ENCODE measurements around the gene SPHK1. TPM values are rescaled to one million over a fixed set of nuclear protein-coding genes. Genes with fewer than 3 reads are reported as not detected.
"Not testable (repeated sequence)": the region's sequence is repeated elsewhere in the genome, so short reads cannot be mapped to it uniquely, and the experiment has no call there.

SPHK1 gene
- total RNA-seq, result 10 to 100 TPM; 22.2 to 24.5 TPM
- polyA plus RNA-seq, result 10 to 100 TPM in 1 of 2 donors, 1 to 10 TPM in 1; 8.6 to 13.9 TPM
- long read RNA-seq, donor 1, transcript SPHK1-201 (6 exons, 2,138 nt), result minor isoform, 6 of 150 reads
- long read RNA-seq, donor 1, transcript SPHK1-209 (5 exons, 2,502 nt), result minor isoform, 9 of 150 reads
- long read RNA-seq, donor 1, transcript SPHK1-202 (5 exons, 1,779 nt), result minor isoform, 17 of 150 reads
- long read RNA-seq, donor 1, transcript SPHK1-210 (6 exons, 1,821 nt), result major isoform, 33 of 150 reads
- long read RNA-seq, donor 1, partial matches to known transcripts, result 32 of 150 reads
- long read RNA-seq, donor 1, other reads (novel, unspliced or antisense), result 53 of 150 reads
- long read RNA-seq, donor 2, transcript SPHK1-202 (5 exons, 1,779 nt), result minor isoform, 6 of 44 reads
- long read RNA-seq, donor 2, transcript SPHK1-210 (6 exons, 1,821 nt), result major isoform, 14 of 44 reads
- long read RNA-seq, donor 2, transcript SPHK1-201 (6 exons, 2,138 nt), result minor isoform, 7 of 44 reads
- long read RNA-seq, donor 2, partial matches to known transcripts, result 5 of 44 reads
- long read RNA-seq, donor 2, other reads (novel, unspliced or antisense), result 11 of 44 reads

DNA sequence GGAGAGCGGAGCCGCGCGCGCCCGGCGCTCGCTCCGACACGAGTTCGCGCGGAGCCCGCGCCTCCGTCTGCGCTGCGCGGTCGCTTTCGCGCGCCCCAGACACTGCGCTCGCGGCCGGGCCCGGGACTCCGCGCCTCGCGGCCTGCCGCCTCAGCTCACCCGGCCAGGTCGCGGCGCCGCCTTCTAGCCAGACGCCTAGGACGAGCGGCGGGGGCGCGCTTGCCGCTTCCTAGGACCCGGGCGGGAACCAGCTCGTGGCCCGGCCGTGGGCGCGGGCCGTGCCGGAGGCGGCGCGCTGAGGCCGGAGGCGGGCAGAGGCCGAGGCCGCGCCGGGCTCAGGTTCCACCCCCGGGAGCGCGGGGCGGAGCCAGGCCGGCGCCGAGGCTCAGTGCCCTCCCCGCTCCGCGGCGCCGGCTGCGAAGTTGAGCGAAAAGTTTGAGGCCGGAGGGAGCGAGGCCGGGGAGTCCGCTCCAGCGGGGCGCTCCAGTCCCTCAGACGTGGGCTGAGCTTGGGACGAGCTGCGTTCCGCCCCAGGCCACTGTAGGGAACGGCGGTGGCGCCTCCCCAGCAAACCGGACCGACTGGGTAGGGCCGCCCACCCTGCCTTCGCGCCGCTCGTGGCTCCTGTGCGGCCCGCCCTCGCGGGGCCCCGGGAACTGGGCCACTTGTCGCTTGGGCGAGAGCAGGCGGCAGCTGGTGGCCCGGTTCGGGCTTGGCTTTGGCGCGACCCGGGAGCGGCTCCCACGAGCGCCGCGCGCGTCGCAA lies at the start of gene SPHK1:
TSS of gene SPHK1 (plus strand) at position 388 of the 765 bp plus-strand sequence. CDS start 1,036 bp downstream, outside the sequence.
- Histone ChIP-seq H3K36me3 (ENCODE audit: control insufficient read depth in 1 of 2, insufficient read depth in 2 of 2, low read length in 1 of 2) (no peaks in the 10 kb centered on the region), H3K27ac (ENCODE audit: low read depth in 1 of 2, low read length in 2 of 2) (peak within 1 kb of the TSS in 1 of 2 donors; percentile 37), H3K9me3 (ENCODE audit: control insufficient read depth, low read length) (no peaks in the 10 kb centered on the region), H3K4me1 (ENCODE audit: control insufficient read depth in 1 of 2, insufficient read depth in 2 of 2, low read length in 2 of 2) (no peaks in the 10 kb centered on the region), H3K27me3 (ENCODE audit: control insufficient read depth in 1 of 2, insufficient read depth in 2 of 2, low read length in 1 of 2) (no peaks in the 10 kb centered on the region), H3K4me3 (ENCODE audit: low read length in 2 of 2) (peak within 1 kb of the TSS; percentile 39 to 50)
- intact Hi-C loops (cut with DNase I), result no loop called here
- DNase-seq (peak; percentile 86 to 92), ATAC-seq (ENCODE audit: low FRiP score) (peak; percentile 83)
- 0 to 1% methylated on average over 99 to 118 of the region's 118 CpGs for WGBS, 2 donors

GRCh38 chr17:76335716-76336381 lies 48.6 kb upstream of the SPHK1 start:
- H3K4me1 ChIP-seq (ENCODE audit: control insufficient read depth in 1 of 2, insufficient read depth in 2 of 2, low read length in 2 of 2), result peaks cover 0 to 3% of the 10 kb centered on the region in 2 donors
- no peak for DNase-seq
- WGBS, 2 donors, result 97 to 98% methylated on average over 9 of the region's 9 CpGs
- no peaks in the 10 kb centered on the region for H3K27me3 ChIP-seq (ENCODE audit: control insufficient read depth in 1 of 2, insufficient read depth in 2 of 2, low read length in 1 of 2)
- no peaks in the 10 kb centered on the region for H3K36me3 ChIP-seq (ENCODE audit: control insufficient read depth in 1 of 2, insufficient read depth in 2 of 2, low read length in 1 of 2)
- no peak overlapping the region for H3K4me3 ChIP-seq (ENCODE audit: low read length in 2 of 2)
- no peaks in the 10 kb centered on the region for H3K9me3 ChIP-seq (ENCODE audit: control insufficient read depth, low read length)
- intact Hi-C loops (cut with DNase I), result no loop called here
- ATAC-seq (ENCODE audit: low FRiP score), result no peak
- H3K27ac ChIP-seq (ENCODE audit: low read depth in 1 of 2, low read length in 2 of 2), result no peak overlapping the region

DNA sequence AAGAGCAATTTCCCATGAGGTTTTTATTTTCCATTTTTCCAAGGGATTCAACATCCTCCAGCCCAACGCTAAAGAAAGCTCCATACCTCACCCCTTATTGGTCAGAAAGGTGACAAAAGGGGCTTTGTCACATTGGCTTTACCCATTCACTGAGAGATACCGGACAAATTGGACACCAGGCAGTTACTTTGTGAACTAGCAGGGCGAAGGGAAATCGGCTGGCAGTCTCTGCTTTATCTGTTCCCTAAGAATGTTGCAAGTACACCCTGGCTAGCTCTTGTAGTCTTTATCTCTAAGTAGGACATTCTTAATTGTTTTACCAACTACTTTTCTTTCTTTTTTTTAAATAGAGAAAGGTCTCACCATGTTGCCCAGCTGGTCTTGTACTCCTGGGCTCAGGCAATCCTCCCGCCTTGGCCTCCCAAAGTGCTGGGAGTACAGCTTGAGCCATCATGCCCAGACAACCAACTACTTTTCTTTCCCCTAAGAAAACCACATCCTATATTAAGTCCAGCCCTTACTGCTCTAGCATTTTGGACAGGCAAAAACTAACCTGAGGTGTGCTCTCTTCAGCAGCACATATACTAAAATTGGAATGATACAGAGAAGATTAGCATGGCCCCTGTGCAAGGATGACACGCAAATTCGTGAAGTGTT lies 47.5 kb upstream of the SPHK1 start:
- intact Hi-C loops (cut with DNase I), result no loop called here
- Histone ChIP-seq H3K27me3 (ENCODE audit: control insufficient read depth in 1 of 2, insufficient read depth in 2 of 2, low read length in 1 of 2) (no peaks in the 10 kb centered on the region), H3K36me3 (ENCODE audit: control insufficient read depth in 1 of 2, insufficient read depth in 2 of 2, low read length in 1 of 2) (no peaks in the 10 kb centered on the region), H3K9me3 (ENCODE audit: control insufficient read depth, low read length) (no peaks in the 10 kb centered on the region), H3K27ac (ENCODE audit: low read depth in 1 of 2, low read length in 2 of 2) (no peak overlapping the region), H3K4me3 (ENCODE audit: low read length in 2 of 2) (no peak overlapping the region), H3K4me1 (ENCODE audit: control insufficient read depth in 1 of 2, insufficient read depth in 2 of 2, low read length in 2 of 2) (peaks cover 0 to 3% of the 10 kb centered on the region in 2 donors)
- ATAC-seq (ENCODE audit: low FRiP score) (no peak), DNase-seq (no peak)
- WGBS, 2 donors, result 78 to 81% methylated on average over 7 of the region's 7 CpGs

DNA sequence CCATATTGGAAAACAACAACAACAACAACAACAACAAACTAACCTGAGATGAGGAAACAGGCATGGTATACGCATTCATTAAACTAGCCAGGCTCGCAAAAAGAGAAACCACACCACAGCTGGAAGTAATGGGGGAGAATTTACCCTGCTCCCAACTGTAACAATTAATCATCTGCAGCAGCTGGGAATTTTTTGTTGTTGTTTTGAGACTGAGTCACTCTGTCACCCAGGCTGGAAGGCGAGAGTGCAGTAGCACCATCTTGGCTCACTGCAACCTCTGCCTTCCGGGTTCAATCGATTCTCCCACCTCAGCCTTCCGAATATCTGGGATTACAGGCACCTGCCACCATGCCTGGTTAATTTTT lies 47.0 kb upstream of the SPHK1 start:
- intact Hi-C loops (cut with DNase I), result no loop called here
- Histone ChIP-seq H3K4me1 (ENCODE audit: control insufficient read depth in 1 of 2, insufficient read depth in 2 of 2, low read length in 2 of 2) (peaks cover 0 to 3% of the 10 kb centered on the region in 2 donors), H3K27me3 (ENCODE audit: control insufficient read depth in 1 of 2, insufficient read depth in 2 of 2, low read length in 1 of 2) (no peaks in the 10 kb centered on the region), H3K9me3 (ENCODE audit: control insufficient read depth, low read length) (no peaks in the 10 kb centered on the region), H3K4me3 (ENCODE audit: low read length in 2 of 2) (no peak overlapping the region), H3K27ac (ENCODE audit: low read depth in 1 of 2, low read length in 2 of 2) (peak overlapping the region in 1 of 2 donors; percentile 30), H3K36me3 (ENCODE audit: control insufficient read depth in 1 of 2, insufficient read depth in 2 of 2, low read length in 1 of 2) (no peaks in the 10 kb centered on the region)
- DNase-seq (no peak), ATAC-seq (ENCODE audit: low FRiP score) (no peak)
- 46 to 53% methylated on average over 6 of the region's 6 CpGs for WGBS, 2 donors

GRCh38 chr17:76341301-76341700 lies 43.1 kb upstream of the SPHK1 start:
- Histone ChIP-seq H3K27ac (ENCODE audit: low read depth in 1 of 2, low read length in 2 of 2) (no peak overlapping the region), H3K27me3 (ENCODE audit: control insufficient read depth in 1 of 2, insufficient read depth in 2 of 2, low read length in 1 of 2) (no peaks in the 10 kb centered on the region), H3K36me3 (ENCODE audit: control insufficient read depth in 1 of 2, insufficient read depth in 2 of 2, low read length in 1 of 2) (peaks cover 0 to 3% of the 10 kb centered on the region in 2 donors), H3K4me3 (ENCODE audit: low read length in 2 of 2) (no peak overlapping the region), H3K9me3 (ENCODE audit: control insufficient read depth, low read length) (no peaks in the 10 kb centered on the region), H3K4me1 (ENCODE audit: control insufficient read depth in 1 of 2, insufficient read depth in 2 of 2, low read length in 2 of 2) (peaks cover 0 to 3% of the 10 kb centered on the region in 2 donors)
- DNase-seq (peak in 1 of 2 donors; percentile 8), ATAC-seq (ENCODE audit: low FRiP score) (no peak)
- 93 to 94% methylated on average over 6 of the region's 6 CpGs for WGBS, 2 donors
- intact Hi-C loops (cut with DNase I), result no loop called here

- intact Hi-C loops (cut with DNase I), result no loop called here
- Histone ChIP-seq H3K36me3 (ENCODE audit: control insufficient read depth in 1 of 2, insufficient read depth in 2 of 2, low read length in 1 of 2) (peaks cover 3% of the 10 kb centered on the region in 2 donors), H3K4me3 (ENCODE audit: low read length in 2 of 2) (no peak overlapping the region), H3K27ac (ENCODE audit: low read depth in 1 of 2, low read length in 2 of 2) (no peak overlapping the region), H3K27me3 (ENCODE audit: control insufficient read depth in 1 of 2, insufficient read depth in 2 of 2, low read length in 1 of 2) (no peaks in the 10 kb centered on the region), H3K9me3 (ENCODE audit: control insufficient read depth, low read length) (no peaks in the 10 kb centered on the region), H3K4me1 (ENCODE audit: control insufficient read depth in 1 of 2, insufficient read depth in 2 of 2, low read length in 2 of 2) (peaks cover 0 to 3% of the 10 kb centered on the region in 2 donors)
- 91 to 93% methylated on average over 7 of the region's 7 CpGs for WGBS, 2 donors
- ATAC-seq (ENCODE audit: low FRiP score), result no peak
- peak in 1 of 2 donors; percentile 25 for DNase-seq
Measured at GRCh38 chr17:76343106-76343505, 41.3 kb upstream of the SPHK1 start.

GRCh38 chr17:76345377-76345974 lies 38.9 kb upstream of the SPHK1 start:
- WGBS, 2 donors, result 94 to 95% methylated on average over 14 of the region's 14 CpGs
- Histone ChIP-seq H3K4me1 (ENCODE audit: control insufficient read depth in 1 of 2, insufficient read depth in 2 of 2, low read length in 2 of 2) (no peaks in the 10 kb centered on the region), H3K27ac (ENCODE audit: low read depth in 1 of 2, low read length in 2 of 2) (no peak overlapping the region), H3K4me3 (ENCODE audit: low read length in 2 of 2) (no peak overlapping the region), H3K9me3 (ENCODE audit: control insufficient read depth, low read length) (no peaks in the 10 kb centered on the region), H3K36me3 (ENCODE audit: control insufficient read depth in 1 of 2, insufficient read depth in 2 of 2, low read length in 1 of 2) (peaks cover 3% of the 10 kb centered on the region in 2 donors), H3K27me3 (ENCODE audit: control insufficient read depth in 1 of 2, insufficient read depth in 2 of 2, low read length in 1 of 2) (no peaks in the 10 kb centered on the region)
- ATAC-seq (ENCODE audit: low FRiP score), result no peak
- peak in 1 of 2 donors; percentile 20 for DNase-seq
- intact Hi-C loops (cut with DNase I), result no loop called here

DNA sequence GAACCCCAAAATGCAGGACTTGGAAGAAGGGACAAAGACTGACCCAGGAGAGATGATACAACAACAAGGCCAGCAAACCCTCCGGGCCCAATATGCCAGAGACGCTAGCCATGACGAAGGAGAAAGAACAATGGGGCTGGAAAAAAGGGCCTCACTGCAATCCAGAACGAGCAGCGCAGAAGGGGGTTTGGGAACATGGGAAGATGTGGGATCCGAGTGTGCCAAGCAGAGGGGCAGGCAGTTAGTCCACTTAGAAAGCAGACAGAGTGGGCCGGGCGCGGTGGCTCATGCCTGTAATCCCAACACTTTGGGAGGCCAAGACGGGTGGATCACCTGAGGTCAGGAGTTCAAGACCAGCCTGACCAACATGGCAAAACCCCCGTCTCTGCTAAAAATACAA lies 37.5 kb upstream of the SPHK1 start:
- H3K36me3 ChIP-seq (ENCODE audit: control insufficient read depth in 1 of 2, insufficient read depth in 2 of 2, low read length in 1 of 2); H3K27ac ChIP-seq (ENCODE audit: low read depth in 1 of 2, low read length in 2 of 2); ATAC-seq (ENCODE audit: low FRiP score); H3K4me1 ChIP-seq (ENCODE audit: control insufficient read depth in 1 of 2, insufficient read depth in 2 of 2, low read length in 2 of 2); H3K27me3 ChIP-seq (ENCODE audit: control insufficient read depth in 1 of 2, insufficient read depth in 2 of 2, low read length in 1 of 2); H3K4me3 ChIP-seq (ENCODE audit: low read length in 2 of 2); H3K9me3 ChIP-seq (ENCODE audit: control insufficient read depth, low read length); intact Hi-C loops (cut with DNase I): not testable (repeated sequence)
- DNase-seq, result peak; percentile 35 to 62
- WGBS, 2 donors, result 91 to 95% methylated on average over 11 of the region's 11 CpGs
